Measurements from ENCODE around the gene CHERP.
"Not testable (repeated sequence)": the region's sequence is repeated elsewhere in the genome, so short reads cannot be mapped to it uniquely, and the experiment has no call there.

Gene CHERP

DNA sequence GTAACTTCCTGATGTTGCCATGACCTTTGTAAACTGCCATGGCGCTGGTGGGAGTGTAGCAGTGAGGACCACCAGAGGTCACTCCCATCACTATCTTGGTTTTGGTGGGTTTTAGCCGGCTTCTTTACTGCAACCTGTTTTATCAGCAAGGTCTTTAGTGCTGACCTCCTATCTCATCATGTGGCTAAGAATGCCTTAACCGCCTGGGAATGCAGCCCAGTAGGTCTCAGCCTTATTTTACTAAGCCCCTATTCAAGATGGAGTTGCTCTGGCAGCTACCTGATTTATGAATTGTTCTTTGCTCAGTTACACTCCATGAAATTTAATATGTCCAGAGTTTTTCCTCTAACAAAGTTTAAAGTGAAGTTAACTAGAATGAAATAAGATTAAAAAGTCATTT, 65.8 kb downstream of the CHERP start:
- DNase-seq (ENCODE audit: low read depth) = no peak

DNA sequence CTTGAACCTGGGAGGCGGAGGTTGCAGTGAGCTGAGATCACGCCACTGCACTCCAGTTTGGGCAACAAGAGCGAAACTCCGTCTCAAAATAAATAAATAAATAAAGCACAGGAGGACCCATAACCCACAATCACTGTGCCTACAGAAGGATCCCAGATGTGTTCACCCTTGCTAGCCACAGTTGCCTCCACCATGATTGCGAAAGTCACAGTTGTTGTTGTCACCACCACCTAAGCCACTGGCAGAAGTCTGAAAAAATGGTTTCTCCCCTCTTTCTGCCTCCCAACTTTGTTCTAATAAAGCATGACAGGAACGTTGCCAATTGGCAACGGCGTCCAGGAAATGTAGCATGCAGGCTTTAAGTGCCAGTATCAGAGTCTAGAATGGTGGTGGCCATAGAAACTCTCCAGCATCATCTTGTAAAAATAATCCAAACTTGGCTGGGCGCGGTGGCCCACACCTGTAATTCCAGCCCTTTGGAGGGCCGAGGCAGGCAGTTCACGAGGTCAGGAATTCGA, 68.3 kb downstream of the CHERP start:
- no peak for DNase-seq (ENCODE audit: low read depth)

GRCh38 chr19:16472992-16473391, 69.2 kb downstream of the CHERP start:
- no peak for DNase-seq (ENCODE audit: low read depth)

GRCh38 chr19:16472559-16472899, 69.7 kb downstream of the CHERP start:
- not testable (repeated sequence) for DNase-seq (ENCODE audit: low read depth)

GRCh38 chr19:16470911-16471811, 71.1 kb downstream of the CHERP start:
- DNase-seq (ENCODE audit: low read depth) = no peak

- DNase-seq (ENCODE audit: low read depth) = no peak
Measured at GRCh38 chr19:16470541-16470910, 71.7 kb downstream of the CHERP start.

All from CMK (cell line).